Keratinocyte (primary cell): Measurements from ENCODE around the gene CD93. TPM values are rescaled to one million over a fixed set of nuclear protein-coding genes. Genes with fewer than 3 reads are reported as not detected.

Source experiments
- DNase-seq: peaks from one replicate; pipeline ENCODE4 v3.0.0-alpha.2; 2011; ENCODE audit warnings: low read depth, missing footprints, low spot score
- FAIRE-seq: peaks from 2 replicates; lab custom pipeline; 2011; peaks lifted over from hg19 to GRCh38; lab: Jason Lieb, UNC
- H2AFZ ChIP-seq: 2 replicates; pipeline ENCODE4 v1.6.0; 2012; ENCODE audit warnings: low read length, control low read depth, inconsistent platforms; ENCODE audit not compliant: control insufficient read depth
- H3K27ac ChIP-seq: 2 replicates; pipeline ENCODE4 v1.5.1; 2011; ENCODE audit warnings: low read length; ENCODE audit not compliant: control insufficient read depth, insufficient read depth
- H3K27me3 ChIP-seq: 3 replicates; pipeline ENCODE4 v1.6.0; 2011; ENCODE audit warnings: low read length; ENCODE audit not compliant: control insufficient read depth, insufficient read depth; ENCODE audit errors: extremely low read depth
- H3K36me3 ChIP-seq, 2 experiments: 2 replicates in 1 of 2; 3 replicates in 1 of 2; pipeline ENCODE4 v1.5.1; 2011; ENCODE audit warnings: low read length in 2 of 2, mild to moderate bottlenecking in 1 of 2; ENCODE audit not compliant: control insufficient read depth in 2 of 2, insufficient read depth in 2 of 2; ENCODE audit errors: extremely low read depth in 1 of 2
- H3K4me1 ChIP-seq: 3 replicates; pipeline ENCODE4 v1.5.1; 2011; ENCODE audit warnings: low read length; ENCODE audit not compliant: control insufficient read depth, insufficient read depth; ENCODE audit errors: extremely low read depth
- H3K4me2 ChIP-seq: 3 replicates; pipeline ENCODE4 v1.6.0; 2011; ENCODE audit warnings: low read depth, low read length; ENCODE audit not compliant: control insufficient read depth, insufficient read depth; ENCODE audit errors: extremely low read depth
- H3K4me3 ChIP-seq, 3 experiments: fragments of 200-600 bp in 1 of 3; sonication (generic) in 1 of 3; 2 replicates in 2 of 3; 3 replicates in 1 of 3; pipeline ENCODE4 v1.5.1; 2011 to 2016; ENCODE audit warnings: low read length in 3 of 3, mild to moderate bottlenecking in 3 of 3, control low read depth in 2 of 3, inconsistent platforms in 1 of 3, low read depth in 1 of 3, mixed read lengths in 1 of 3, mixed run types in 1 of 3, moderate library complexity in 1 of 3; ENCODE audit not compliant: control insufficient read depth in 2 of 3, insufficient read depth in 2 of 3; ENCODE audit errors: extremely low read depth in 1 of 3
- H3K79me2 ChIP-seq: 2 replicates; pipeline ENCODE4 v1.6.0; 2012; ENCODE audit warnings: low read length; ENCODE audit not compliant: control insufficient read depth, insufficient read depth
- H3K9ac ChIP-seq: 3 replicates; pipeline ENCODE4 v1.6.0; 2011; ENCODE audit warnings: low read length; ENCODE audit not compliant: control insufficient read depth, insufficient read depth; ENCODE audit errors: extremely low read depth
- H3K9me1 ChIP-seq: 3 replicates; pipeline ENCODE4 v1.6.0; 2011; ENCODE audit warnings: low read length; ENCODE audit not compliant: control insufficient read depth, insufficient read depth; ENCODE audit errors: extremely low read depth
- H3K9me3 ChIP-seq: 2 replicates; pipeline ENCODE4 v1.5.1; 2012; ENCODE audit warnings: low read depth, low read length; ENCODE audit not compliant: control insufficient read depth
- H4K20me1 ChIP-seq: 3 replicates; pipeline ENCODE4 v1.6.0; 2011; ENCODE audit warnings: low read length; ENCODE audit not compliant: control insufficient read depth, insufficient read depth; ENCODE audit errors: extremely low read depth
- EZH2 ChIP-seq: IDR thresholded peaks from one replicate; pipeline ENCODE4 v1.6.1; 2012; ENCODE audit warnings: inconsistent platforms, mild to moderate bottlenecking, low read length, moderate library complexity
- dilution Hi-C: fragments of 300-500 bp; cut with MboI; formaldehyde crosslinking; loops from one replicate; pipeline ENCODE4 v1.7.0; 2020; ENCODE audit warnings: low sequenced_read_pairs; ENCODE audit not compliant: extremely low pct_ligation_motif_present
- polyA plus RNA-seq, 5 experiments: library from polyadenylated mRNA; depleted of rRNA in 3 of 5; stranded (reverse) in 3 of 5; stranded (forward) in 1 of 5; unstranded in 1 of 5; fragments of >200 nt; gene quantifications; 1 replicate in 1 of 5; 2 replicates in 3 of 5; 3 replicates in 1 of 5; pipeline versions ENCODE4 v1.2.1 to v1.2.3, GENCODE V29; 2011 to 2012; ENCODE audit warnings: missing spikeins in 2 of 5, low read depth in 1 of 5, low replicate concordance in 1 of 5
- TF ChIP-seq, protein P1 (sequence below), 3 experiments: IDR thresholded peaks in 1 of 3; conservative IDR thresholded peaks in 1 of 3; optimal IDR thresholded peaks in 1 of 3; 2 replicates in 2 of 3; 3 replicates in 1 of 3; pipeline versions ENCODE3 to v1.5.1; 2011; ENCODE audit warnings: low read length in 3 of 3, mild to moderate bottlenecking in 3 of 3, moderate library complexity in 2 of 3, control low read depth in 1 of 3, inconsistent platforms in 1 of 3; ENCODE audit not compliant: insufficient read depth in 2 of 3; ENCODE audit errors: extremely low read depth in 1 of 3

CD93 gene
- polyA plus RNA-seq, 1 donor (not counting 4 experiments of a cell fraction or from before 2014, with no cell fraction given), result not detected

DNA sequence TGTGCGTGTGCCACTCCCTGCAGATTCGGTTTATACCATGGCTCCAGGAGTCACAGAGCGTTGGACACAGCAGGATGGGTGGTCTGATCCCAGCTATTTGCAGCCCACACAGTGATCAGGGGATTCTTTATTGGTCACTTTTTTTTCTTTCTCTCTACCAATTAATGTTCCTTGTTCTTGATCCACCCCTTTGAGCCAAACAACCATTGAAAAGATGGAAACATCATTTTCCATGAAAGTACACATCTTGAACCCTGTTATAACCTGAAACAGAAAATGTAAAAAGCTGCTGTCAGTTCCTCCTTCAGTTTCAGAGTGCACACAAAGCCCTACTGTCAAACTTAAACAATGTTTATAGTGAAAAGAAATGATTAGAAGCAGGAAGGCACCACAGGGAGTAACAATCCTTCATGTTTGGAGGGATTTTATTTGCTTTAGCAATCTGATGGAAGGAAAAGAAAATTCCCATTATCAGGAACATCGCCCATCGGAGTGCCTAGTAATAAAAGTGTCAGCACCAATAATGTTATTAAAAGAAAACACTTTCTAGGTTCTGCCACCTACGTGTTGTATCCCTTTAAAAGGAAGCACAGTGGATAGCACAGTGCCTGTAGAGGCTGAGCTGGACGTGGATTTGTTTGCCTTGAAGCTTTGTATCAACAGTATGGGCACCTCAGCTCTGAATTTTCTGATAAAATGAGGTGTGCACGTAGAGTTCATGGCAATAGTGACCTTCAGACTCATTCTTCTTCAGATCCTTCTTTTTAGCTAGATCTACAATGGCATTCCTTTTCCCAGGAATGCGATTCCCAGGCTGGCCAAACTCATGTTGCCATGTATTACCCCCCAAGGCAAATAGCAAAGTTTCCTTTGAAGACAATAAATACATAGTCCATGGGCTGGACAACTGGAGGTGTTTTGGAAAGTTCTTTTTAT is 20.6 kb downstream of the CD93 start:
- Histone ChIP-seq H3K4me3 (no peak overlapping the region), H2AFZ (no peak overlapping the region), H4K20me1 (no peaks in the 10 kb centered on the region), H3K79me2 (no peaks in the 10 kb centered on the region), H3K27me3 (no peaks in the 10 kb centered on the region), H3K36me3 (no peaks in the 10 kb centered on the region), H3K4me1 (no peaks in the 10 kb centered on the region), H3K4me2 (no peak overlapping the region), H3K9me3 (no peaks in the 10 kb centered on the region), H3K27ac (no peak overlapping the region), H3K9ac (no peak overlapping the region), H3K9me1 (no peaks in the 10 kb centered on the region)
- FAIRE-seq, result no peak
- DNase-seq, result no peak
- dilution Hi-C loops, result no loop called here
- no peak for TF ChIP-seq EZH2
- TF ChIP-seq, protein P1, sequence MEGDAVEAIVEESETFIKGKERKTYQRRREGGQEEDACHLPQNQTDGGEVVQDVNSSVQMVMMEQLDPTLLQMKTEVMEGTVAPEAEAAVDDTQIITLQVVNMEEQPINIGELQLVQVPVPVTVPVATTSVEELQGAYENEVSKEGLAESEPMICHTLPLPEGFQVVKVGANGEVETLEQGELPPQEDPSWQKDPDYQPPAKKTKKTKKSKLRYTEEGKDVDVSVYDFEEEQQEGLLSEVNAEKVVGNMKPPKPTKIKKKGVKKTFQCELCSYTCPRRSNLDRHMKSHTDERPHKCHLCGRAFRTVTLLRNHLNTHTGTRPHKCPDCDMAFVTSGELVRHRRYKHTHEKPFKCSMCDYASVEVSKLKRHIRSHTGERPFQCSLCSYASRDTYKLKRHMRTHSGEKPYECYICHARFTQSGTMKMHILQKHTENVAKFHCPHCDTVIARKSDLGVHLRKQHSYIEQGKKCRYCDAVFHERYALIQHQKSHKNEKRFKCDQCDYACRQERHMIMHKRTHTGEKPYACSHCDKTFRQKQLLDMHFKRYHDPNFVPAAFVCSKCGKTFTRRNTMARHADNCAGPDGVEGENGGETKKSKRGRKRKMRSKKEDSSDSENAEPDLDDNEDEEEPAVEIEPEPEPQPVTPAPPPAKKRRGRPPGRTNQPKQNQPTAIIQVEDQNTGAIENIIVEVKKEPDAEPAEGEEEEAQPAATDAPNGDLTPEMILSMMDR (optimal IDR thresholded peaks at IDR 0.05 in 1 of 3, IDR thresholded peaks at IDR 0.05 in 1 of 3, conservative IDR thresholded peaks at IDR 0.05 in 1 of 3; ENCODE audit: extremely low read depth in 1 of 3, insufficient read depth in 2 of 3, low read length in 3 of 3), result no peak

DNA sequence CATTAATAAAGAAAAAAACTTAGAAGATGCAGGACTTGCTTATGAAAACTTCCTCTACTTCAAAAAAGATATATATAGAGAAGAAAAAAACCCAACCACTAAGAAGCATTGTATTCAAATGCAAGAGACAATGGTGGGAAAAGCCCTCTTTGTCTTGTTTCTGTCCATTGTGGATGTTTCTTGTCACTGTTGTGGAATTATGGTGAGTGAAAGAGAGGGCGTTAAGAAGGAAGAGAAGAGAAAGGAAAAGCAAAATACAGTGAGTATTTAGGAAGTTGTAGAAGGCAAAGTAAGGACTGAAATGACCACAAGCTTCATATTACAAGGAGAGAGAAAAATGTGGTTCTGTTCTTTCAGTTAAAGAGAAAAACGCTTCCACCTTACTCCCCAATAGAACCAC is 22.5 kb downstream of the CD93 start:
- H3K4me3 ChIP-seq, result no peak overlapping the region
- H3K9me3 ChIP-seq, result no peaks in the 10 kb centered on the region
- H3K9ac ChIP-seq, result no peak overlapping the region
- TF ChIP-seq, protein P1 (optimal IDR thresholded peaks at IDR 0.05 in 1 of 3, IDR thresholded peaks at IDR 0.05 in 1 of 3, conservative IDR thresholded peaks at IDR 0.05 in 1 of 3; ENCODE audit: extremely low read depth in 1 of 3, insufficient read depth in 2 of 3, low read length in 3 of 3), result no peak
- no peak for TF ChIP-seq EZH2
- H2AFZ ChIP-seq, result no peak overlapping the region
- H3K9me1 ChIP-seq, result no peaks in the 10 kb centered on the region
- H3K79me2 ChIP-seq, result no peaks in the 10 kb centered on the region
- H3K4me1 ChIP-seq, result no peaks in the 10 kb centered on the region
- H3K36me3 ChIP-seq, result no peaks in the 10 kb centered on the region
- no peak overlapping the region for H3K4me2 ChIP-seq
- dilution Hi-C loops, result no loop called here
- no peak overlapping the region for H3K27ac ChIP-seq
- DNase-seq (no peak), FAIRE-seq (no peak)
- no peaks in the 10 kb centered on the region for H4K20me1 ChIP-seq
- no peaks in the 10 kb centered on the region for H3K27me3 ChIP-seq
